Epithelial cell of esophagus (primary cell): ENCODE measurements around the gene PBX1.
"Not testable (repeated sequence)": the region's sequence is repeated elsewhere in the genome, so short reads cannot be mapped to it uniquely, and the experiment has no call there.

ENCODE experiments used
- DNase-seq: peaks from one replicate; pipeline ENCODE4 v3.0.0; 2010; ENCODE audit warnings: low read depth
- H3K4me3 ChIP-seq: 2 replicates; pipeline ENCODE4 v1.5.1; 2011; ENCODE audit warnings: mild to moderate bottlenecking, low read length, control low read depth
- TF ChIP-seq, protein P1 (sequence below): IDR thresholded peaks from 2 replicates; pipeline ENCODE4 v1.5.1; 2011; ENCODE audit warnings: low read depth, mild to moderate bottlenecking, low read length, control low read depth, inconsistent platforms; ENCODE audit not compliant: insufficient read depth; ENCODE audit errors: missing control alignments

PBX1 gene

DNA sequence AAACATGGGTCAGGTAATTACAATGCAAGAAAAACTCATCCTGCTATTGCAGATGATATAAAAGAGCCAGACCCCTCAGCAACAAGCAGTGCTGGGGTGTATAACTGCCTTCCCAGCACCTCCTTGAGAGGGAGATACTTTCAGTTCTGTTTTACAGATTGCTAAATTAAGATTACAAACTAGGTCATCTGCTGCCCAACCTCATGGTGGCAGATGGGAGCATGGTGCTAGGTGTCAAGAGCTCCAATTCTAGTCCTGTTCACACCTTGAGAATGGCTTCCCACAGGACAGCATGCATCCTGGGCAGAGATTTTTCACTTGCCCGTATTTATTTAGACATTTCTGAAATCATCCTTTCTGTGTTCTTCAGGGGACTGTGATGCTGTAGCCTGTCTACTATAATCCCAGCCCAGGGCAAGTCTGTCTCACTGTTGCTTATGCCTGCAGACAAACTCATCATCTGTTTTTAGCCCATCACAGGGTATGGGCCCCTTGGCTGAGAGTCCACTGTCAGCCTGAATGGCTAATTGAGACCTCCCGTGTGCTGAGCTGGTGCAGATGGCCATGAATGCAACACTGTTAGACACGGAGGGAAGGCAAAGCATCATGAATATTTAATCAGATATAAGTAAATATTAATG is 40.2 kb upstream of the PBX1 start:
- TF ChIP-seq, protein P1, sequence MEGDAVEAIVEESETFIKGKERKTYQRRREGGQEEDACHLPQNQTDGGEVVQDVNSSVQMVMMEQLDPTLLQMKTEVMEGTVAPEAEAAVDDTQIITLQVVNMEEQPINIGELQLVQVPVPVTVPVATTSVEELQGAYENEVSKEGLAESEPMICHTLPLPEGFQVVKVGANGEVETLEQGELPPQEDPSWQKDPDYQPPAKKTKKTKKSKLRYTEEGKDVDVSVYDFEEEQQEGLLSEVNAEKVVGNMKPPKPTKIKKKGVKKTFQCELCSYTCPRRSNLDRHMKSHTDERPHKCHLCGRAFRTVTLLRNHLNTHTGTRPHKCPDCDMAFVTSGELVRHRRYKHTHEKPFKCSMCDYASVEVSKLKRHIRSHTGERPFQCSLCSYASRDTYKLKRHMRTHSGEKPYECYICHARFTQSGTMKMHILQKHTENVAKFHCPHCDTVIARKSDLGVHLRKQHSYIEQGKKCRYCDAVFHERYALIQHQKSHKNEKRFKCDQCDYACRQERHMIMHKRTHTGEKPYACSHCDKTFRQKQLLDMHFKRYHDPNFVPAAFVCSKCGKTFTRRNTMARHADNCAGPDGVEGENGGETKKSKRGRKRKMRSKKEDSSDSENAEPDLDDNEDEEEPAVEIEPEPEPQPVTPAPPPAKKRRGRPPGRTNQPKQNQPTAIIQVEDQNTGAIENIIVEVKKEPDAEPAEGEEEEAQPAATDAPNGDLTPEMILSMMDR = peak; percentile 24
- H3K4me3 ChIP-seq = no peak overlapping the region
- DNase-seq = no peak

DNA sequence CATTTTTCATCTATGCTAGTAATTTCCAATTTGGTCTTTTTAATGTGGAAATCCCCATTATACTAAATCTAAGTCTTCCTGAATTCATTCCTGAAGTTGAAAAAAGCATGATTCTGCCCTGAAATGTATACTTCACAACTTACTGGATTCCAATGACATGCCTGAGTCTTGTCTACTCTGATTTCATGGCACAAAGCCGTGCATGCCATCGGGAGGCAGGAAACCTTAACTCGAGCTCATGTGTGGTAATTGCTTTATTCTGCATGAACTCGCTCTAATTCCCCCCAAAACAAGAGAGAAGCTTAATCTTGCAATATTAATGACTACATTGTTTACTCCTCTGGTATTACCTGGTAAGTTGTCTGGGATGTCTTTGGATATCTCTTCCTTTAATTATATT is 39.6 kb upstream of the PBX1 start:
- TF ChIP-seq, protein P1 = no peak
- peak; percentile 4 for DNase-seq
- no peak overlapping the region for H3K4me3 ChIP-seq

DNA sequence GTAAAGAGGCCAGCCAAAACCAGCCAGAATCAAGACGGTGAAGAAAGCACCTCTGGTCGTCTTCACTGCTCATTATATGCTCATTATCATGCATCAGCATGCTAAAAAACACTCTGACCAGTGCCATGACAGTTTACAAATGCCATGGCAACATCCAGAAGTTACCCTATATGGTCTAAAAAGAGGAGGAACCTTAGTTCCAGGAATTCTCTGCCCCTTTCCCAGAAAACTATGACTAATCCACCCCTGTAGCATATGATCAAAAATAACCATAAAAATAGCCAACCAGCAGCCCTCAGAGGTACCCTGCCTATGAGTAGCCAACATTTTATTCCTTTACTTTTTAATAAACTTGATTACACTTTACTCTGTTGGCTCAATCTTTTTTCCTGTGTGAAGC is 34.2 kb upstream of the PBX1 start:
- no peak overlapping the region for H3K4me3 ChIP-seq
- TF ChIP-seq, protein P1 = no peak
- DNase-seq = no peak

DNA sequence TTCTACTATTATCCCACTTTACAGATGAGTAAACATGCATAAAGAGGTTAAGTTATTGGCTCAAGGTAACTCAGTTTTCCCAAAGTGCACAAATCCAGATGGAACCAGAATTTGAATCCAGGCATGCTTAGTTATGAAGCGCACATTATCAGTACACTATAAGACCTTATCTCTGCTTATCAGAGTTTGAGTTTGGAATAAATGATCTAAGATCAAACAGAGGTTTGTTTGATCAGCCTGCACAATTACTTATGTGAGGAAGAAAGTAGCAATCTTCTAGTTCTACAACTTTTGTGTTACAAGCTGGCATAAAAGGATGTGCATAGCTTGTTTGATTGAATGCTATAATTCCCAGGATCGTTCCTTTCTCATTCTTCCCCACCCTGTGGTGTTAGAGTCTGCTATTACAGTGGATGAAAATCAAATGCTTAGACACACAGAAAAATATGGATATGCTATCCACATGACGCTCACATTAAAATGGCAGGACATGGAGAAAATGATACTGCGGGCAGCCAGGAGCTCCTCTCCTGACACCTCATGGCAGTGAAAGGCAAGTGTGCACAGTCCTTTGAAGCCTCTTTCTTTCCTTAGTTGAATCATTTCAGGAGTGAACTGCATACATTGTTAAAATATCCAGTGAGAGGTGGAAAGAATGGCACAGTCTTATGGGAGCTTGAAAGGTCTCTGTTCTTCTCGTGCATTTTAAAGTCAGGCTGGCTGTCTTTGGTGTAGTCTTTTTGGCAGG is 23.9 kb upstream of the PBX1 start:
- no peak overlapping the region for H3K4me3 ChIP-seq
- no peak for DNase-seq
- TF ChIP-seq, protein P1 = no peak

DNA sequence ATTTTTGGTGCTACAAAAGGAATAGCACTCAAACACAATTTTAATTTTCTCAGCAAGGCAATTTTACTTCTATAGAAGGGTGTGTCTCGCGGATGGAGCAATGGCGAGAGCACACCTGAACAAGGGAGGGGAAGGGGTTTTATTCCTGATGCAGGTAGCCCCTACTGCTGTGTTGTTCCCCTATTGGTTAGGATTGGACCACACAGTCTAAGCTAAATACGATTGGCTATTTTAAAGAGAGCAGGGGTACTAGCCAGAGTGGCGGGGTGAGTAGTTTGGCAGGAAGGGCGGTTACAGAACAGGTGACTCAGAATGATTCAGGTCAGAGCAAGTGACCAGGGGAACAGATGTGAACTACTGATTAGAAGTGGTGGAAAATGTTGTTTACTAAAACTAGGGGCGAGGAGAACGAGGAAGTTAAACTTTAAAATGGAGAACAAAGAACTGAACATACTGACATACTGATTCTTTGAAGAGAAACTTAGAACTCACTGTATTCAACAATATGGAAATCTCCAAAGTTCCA is 6.5 kb upstream of the PBX1 start:
- DNase-seq, H3K4me3 ChIP-seq: not testable (repeated sequence)

DNA sequence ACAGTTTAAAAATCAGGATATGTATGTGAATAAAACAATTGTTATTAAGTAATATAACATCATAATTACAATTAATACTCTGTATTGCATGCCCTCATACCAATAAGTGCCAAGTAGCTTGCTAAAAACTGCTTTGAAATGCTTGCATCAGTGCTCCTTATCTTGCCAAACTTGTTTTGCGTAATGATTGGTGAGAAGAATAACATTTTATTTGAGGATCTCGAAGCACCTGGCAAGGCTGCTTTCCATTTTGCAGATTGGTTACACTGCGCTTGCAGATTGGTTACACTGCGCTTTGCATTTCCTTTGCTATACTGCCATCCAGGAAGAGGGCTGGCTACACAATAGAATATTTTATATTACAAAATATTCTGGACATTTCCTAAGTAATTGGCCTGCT is 1.7 kb upstream of the PBX1 start:
- TF ChIP-seq, protein P1 = no peak
- peak; percentile 69 for DNase-seq
- H3K4me3 ChIP-seq = no peak overlapping the region

DNA sequence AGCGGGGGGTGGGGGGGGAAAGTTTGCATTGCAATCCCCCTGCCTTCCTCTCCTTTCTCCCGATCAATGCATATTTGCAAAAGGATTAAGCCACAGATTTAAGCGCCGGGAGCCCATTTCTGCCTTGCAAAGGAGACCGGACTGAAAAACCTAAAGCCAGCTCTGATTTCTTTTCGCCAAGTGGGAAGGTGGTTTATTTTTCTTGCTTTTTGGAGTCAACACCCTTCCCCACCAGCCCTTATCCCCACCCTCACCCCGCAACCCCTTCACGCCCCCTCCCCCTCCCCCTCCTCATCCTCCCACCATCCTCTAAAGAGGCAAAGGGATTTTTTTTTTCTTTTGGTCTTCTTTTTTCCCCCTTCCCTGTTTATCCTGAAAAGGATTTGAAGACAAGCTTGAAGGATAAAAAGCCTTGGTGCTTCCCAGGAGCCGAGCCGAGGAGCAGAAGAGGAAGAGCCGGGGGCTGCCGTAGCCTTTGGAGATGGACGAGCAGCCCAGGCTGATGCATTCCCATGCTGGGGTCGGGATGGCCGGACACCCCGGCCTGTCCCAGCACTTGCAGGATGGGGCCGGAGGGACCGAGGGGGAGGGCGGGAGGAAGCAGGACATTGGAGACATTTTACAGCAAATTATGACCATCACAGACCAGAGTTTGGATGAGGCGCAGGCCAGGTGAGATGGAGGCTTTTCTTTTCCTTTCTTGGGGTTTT is 513 bp downstream of the PBX1 start:
- peak; percentile 53 for DNase-seq
- TF ChIP-seq, protein P1 = no peak
- peak overlapping the region; percentile 54 for H3K4me3 ChIP-seq
